Ishikawa (cell line): ENCODE results near the gene HAGHL.

ENCODE experiments used
- CEBPB ChIP-seq: IDR thresholded peaks from 2 replicates; pipeline ENCODE4 v1.6.1; 2012
- CREB1 ChIP-seq: IDR thresholded peaks from 2 replicates; pipeline ENCODE4 v1.6.1; 2012; ENCODE audit warnings: low read depth
- EGR1 ChIP-seq: IDR thresholded peaks from 2 replicates; pipeline ENCODE4 v1.6.1; 2012
- EP300 ChIP-seq: IDR thresholded peaks from 2 replicates; pipeline ENCODE4 v1.6.1; 2012; ENCODE audit warnings: borderline replicate concordance
- FOXM1 ChIP-seq: IDR thresholded peaks from 2 replicates; pipeline ENCODE4 v1.6.1; 2012; ENCODE audit warnings: low read depth, borderline replicate concordance
- MAX ChIP-seq: IDR thresholded peaks from 2 replicates; pipeline ENCODE4 v1.6.1; 2012
- NFIC ChIP-seq: IDR thresholded peaks from 2 replicates; pipeline ENCODE4 v1.6.1; 2012
- RAD21 ChIP-seq: IDR thresholded peaks from 2 replicates; pipeline ENCODE4 v1.6.1; 2012; ENCODE audit warnings: low read depth
- TAF1 ChIP-seq: IDR thresholded peaks from 2 replicates; pipeline ENCODE4 v1.6.1; 2012; ENCODE audit warnings: low read depth, mild to moderate bottlenecking
- TCF12 ChIP-seq: IDR thresholded peaks from 2 replicates; pipeline ENCODE4 v1.6.1; 2012; ENCODE audit warnings: low read depth
- TEAD4 ChIP-seq: IDR thresholded peaks from 2 replicates; pipeline ENCODE4 v1.6.1; 2012
- USF1 ChIP-seq: IDR thresholded peaks from 2 replicates; pipeline ENCODE4 v1.6.1; 2012
- YY1 ChIP-seq: IDR thresholded peaks from 2 replicates; pipeline ENCODE4 v1.6.1; 2012; ENCODE audit warnings: low read depth
- ZBTB7A ChIP-seq: IDR thresholded peaks from 2 replicates; pipeline ENCODE4 v1.6.1; 2012; ENCODE audit warnings: low read depth
- TF ChIP-seq, protein P1 (sequence below): IDR thresholded peaks from 2 replicates; pipeline ENCODE4 v1.6.1; 2012; ENCODE audit warnings: low read depth, mild to moderate bottlenecking

The HAGHL gene

GRCh38 chr16:721765-722540 is 5.0 kb upstream of the HAGHL start:
- no peak for TF ChIP-seq CEBPB
- TF ChIP-seq EP300 = no peak
- TF ChIP-seq NFIC = no peak
- TF ChIP-seq TCF12 = no peak
- no peak for TF ChIP-seq USF1
- TF ChIP-seq, protein P1, sequence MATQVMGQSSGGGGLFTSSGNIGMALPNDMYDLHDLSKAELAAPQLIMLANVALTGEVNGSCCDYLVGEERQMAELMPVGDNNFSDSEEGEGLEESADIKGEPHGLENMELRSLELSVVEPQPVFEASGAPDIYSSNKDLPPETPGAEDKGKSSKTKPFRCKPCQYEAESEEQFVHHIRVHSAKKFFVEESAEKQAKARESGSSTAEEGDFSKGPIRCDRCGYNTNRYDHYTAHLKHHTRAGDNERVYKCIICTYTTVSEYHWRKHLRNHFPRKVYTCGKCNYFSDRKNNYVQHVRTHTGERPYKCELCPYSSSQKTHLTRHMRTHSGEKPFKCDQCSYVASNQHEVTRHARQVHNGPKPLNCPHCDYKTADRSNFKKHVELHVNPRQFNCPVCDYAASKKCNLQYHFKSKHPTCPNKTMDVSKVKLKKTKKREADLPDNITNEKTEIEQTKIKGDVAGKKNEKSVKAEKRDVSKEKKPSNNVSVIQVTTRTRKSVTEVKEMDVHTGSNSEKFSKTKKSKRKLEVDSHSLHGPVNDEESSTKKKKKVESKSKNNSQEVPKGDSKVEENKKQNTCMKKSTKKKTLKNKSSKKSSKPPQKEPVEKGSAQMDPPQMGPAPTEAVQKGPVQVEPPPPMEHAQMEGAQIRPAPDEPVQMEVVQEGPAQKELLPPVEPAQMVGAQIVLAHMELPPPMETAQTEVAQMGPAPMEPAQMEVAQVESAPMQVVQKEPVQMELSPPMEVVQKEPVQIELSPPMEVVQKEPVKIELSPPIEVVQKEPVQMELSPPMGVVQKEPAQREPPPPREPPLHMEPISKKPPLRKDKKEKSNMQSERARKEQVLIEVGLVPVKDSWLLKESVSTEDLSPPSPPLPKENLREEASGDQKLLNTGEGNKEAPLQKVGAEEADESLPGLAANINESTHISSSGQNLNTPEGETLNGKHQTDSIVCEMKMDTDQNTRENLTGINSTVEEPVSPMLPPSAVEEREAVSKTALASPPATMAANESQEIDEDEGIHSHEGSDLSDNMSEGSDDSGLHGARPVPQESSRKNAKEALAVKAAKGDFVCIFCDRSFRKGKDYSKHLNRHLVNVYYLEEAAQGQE = no peak
- no peak for TF ChIP-seq TEAD4
- TF ChIP-seq FOXM1 = no peak
- TF ChIP-seq YY1 = no peak
- TF ChIP-seq RAD21 = no peak
- TF ChIP-seq TAF1 = no peak
- no peak for TF ChIP-seq EGR1
- TF ChIP-seq ZBTB7A = no peak
- TF ChIP-seq MAX = no peak

- no peak for TF ChIP-seq FOXM1
- no peak for TF ChIP-seq CREB1
- TF ChIP-seq MAX = no peak
- no peak for TF ChIP-seq NFIC
- no peak for TF ChIP-seq CEBPB
- no peak for TF ChIP-seq TAF1
- TF ChIP-seq, protein P1 = no peak
- TF ChIP-seq EP300 = no peak
- TF ChIP-seq ZBTB7A = no peak
- TF ChIP-seq TEAD4 = no peak
- no peak for TF ChIP-seq TCF12
- no peak for TF ChIP-seq RAD21
- no peak for TF ChIP-seq YY1
- TF ChIP-seq EGR1 = no peak
- no peak for TF ChIP-seq USF1
Measured at GRCh38 chr16:722835-723633, 3.9 kb upstream of the HAGHL start.

GRCh38 chr16:723695-724094 is 3.2 kb upstream of the HAGHL start:
- TF ChIP-seq FOXM1 (no peak), NFIC (no peak), EGR1 (no peak), USF1 (no peak), TAF1 (no peak)

DNA sequence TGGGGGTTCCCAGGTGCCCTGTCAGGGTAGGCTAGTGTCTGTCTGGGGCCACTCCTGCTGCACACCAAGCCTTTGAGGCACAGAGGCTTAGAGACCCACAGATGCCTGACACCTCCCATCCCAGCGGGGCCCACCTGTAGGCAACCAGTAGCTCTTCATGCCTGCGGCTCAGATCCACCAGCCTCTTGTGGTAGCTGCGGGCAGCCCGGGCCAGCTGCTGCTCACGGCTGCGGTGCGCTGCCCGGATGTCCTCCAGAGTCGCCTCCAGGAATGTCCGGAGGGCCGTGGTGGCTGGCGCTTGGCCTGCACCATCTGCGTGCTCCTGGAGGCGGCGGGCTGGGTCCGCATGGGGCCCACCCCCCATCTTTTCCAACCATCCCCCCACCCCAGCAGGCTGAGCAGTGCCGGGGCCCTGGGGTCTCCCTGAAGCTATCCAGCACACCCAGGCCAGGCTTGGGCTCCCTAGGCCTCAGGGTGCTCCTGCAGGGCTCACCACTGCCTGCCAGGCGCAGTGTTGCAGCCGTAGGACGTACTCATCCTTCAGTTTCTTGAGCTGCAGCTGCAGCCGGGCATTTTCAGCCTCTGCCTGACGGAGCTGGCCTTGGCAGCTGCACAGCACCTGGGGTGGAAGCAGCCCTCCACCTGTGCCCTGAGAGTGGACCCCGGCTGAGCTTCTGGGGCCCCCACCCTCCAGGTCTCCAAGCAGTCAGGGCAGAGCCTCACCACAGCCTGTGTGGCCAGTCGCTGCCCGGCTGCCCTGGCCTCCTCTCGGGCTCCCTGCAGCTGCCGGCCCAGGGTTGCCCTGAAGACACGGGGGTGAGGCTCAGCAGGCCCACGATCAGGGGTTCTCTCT is 2.5 kb upstream of the HAGHL start:
- TF ChIP-seq TEAD4 (no peak), YY1 (no peak), RAD21 (no peak), MAX (no peak), CEBPB (no peak), USF1 (no peak), EP300 (no peak), TCF12 (no peak), ZBTB7A (no peak), TAF1 (no peak)
- TF ChIP-seq, protein P1 = no peak
